GM06990 (cell line): ENCODE measurements around the gene CCL18.

ENCODE experiments used
- DNase-seq: peaks from one replicate; pipeline ENCODE4 v3.0.0-alpha.2; 2011; ENCODE audit not compliant: insufficient read length; ENCODE audit errors: extremely low read depth
- H3K27me3 ChIP-seq: replicated peaks from 2 replicates; pipeline ENCODE4 v1.6.0; 2011; ENCODE audit warnings: low read length; ENCODE audit not compliant: control insufficient read depth, insufficient read depth
- H3K36me3 ChIP-seq: 2 replicates; pipeline ENCODE4 v1.5.1; 2011; ENCODE audit warnings: low read length; ENCODE audit not compliant: control insufficient read depth, insufficient read depth
- H3K4me3 ChIP-seq: replicated peaks from 2 replicates; pipeline ENCODE4 v1.5.1; 2011; ENCODE audit warnings: low read depth, mild to moderate bottlenecking, control low read depth, low read length
- TF ChIP-seq, protein P1 (sequence below): IDR thresholded peaks from 2 replicates; pipeline ENCODE4 v1.5.1; 2011; ENCODE audit warnings: low read length, control low read depth, mild to moderate bottlenecking, inconsistent platforms; ENCODE audit not compliant: insufficient read depth, poor library complexity, severe bottlenecking

The CCL18 gene

DNA sequence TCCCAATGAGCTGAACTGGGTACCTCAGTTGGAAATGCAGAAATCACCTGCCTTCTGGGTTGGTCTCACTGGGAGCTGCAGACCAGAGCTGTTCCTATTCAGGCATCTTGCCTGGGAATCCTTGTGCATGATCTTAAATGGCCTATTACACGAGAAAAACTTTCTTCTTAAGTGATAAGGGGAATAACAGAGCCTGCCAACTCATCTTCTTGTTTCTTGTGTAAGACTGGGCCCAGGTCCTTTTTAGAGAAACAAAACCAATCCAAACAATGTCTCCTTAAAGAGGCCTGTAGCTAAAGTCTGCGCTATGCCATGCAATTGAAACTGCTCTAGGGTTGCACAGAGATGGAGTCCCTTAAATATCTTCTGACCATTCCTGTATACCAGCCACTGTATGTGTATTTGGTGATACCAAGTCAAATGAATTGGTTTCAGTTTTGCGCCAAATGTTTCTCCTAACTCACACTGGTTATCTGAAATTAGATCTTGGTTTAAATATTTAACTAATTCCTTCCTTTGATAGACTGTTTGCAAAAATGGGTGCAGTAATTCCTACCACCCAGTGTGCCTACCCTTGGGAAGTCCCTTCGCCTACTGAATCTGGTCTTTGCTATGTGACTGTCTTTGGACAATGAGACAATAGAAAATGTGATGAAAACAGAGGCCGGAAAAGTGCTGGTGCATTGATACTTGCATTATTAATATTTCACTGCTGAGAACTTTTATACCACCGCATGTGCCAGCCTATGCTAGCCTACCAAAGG is 39.8 kb upstream of the CCL18 start:
- TF ChIP-seq, protein P1, sequence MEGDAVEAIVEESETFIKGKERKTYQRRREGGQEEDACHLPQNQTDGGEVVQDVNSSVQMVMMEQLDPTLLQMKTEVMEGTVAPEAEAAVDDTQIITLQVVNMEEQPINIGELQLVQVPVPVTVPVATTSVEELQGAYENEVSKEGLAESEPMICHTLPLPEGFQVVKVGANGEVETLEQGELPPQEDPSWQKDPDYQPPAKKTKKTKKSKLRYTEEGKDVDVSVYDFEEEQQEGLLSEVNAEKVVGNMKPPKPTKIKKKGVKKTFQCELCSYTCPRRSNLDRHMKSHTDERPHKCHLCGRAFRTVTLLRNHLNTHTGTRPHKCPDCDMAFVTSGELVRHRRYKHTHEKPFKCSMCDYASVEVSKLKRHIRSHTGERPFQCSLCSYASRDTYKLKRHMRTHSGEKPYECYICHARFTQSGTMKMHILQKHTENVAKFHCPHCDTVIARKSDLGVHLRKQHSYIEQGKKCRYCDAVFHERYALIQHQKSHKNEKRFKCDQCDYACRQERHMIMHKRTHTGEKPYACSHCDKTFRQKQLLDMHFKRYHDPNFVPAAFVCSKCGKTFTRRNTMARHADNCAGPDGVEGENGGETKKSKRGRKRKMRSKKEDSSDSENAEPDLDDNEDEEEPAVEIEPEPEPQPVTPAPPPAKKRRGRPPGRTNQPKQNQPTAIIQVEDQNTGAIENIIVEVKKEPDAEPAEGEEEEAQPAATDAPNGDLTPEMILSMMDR: no peak
- Histone ChIP-seq H3K36me3 (no peaks in the 10 kb centered on the region), H3K4me3 (no peak overlapping the region), H3K27me3 (no peaks in the 10 kb centered on the region; the same call in 1 of the 2 replicates)
- no peak for DNase-seq

DNA sequence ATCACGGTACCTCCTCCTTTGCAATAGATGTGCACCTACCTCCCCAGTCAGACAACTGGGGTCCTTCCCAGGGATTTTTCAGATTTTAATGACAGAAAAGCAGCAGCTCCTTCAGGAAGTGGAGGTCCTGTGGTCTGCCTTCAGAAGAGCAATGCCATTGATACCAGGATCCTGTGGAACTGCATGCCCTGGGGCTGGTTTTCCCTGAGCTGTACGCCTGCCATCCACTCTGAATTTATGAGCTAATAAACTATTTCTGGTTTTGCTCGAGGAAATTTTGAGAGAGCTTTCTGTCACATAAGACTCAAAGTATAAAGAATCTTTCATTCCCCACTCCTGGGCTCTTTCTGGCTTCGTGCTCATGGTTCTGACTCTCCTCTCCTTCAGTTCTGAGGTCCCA is 36.3 kb upstream of the CCL18 start:
- TF ChIP-seq, protein P1: no peak
- no peak overlapping the region for H3K4me3 ChIP-seq
- H3K27me3 ChIP-seq: no peaks in the 10 kb centered on the region; the same call in 1 of the 2 replicates
- no peaks in the 10 kb centered on the region for H3K36me3 ChIP-seq
- DNase-seq: no peak

DNA sequence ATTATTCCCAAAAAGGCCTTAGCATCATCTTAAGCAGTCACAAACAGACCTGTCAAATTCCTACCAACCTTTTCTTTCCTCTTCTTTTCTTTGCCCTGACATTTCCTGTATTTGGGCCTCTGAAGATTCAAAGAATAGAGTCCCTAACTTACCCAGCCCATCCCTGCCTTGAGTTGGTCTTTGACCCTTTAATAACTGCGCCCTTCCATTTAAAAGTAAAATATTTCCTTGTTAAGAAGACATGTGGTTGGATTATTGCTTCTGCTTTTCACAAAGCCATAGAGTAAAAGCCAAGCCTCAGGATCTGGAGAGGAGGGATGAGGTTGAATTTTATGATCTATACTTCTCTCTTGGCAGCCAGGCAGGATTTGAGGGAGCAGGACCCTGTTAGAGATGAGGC is 33.1 kb upstream of the CCL18 start:
- Histone ChIP-seq H3K4me3 (no peak overlapping the region), H3K27me3 (no peaks in the 10 kb centered on the region; the same call in 1 of the 2 replicates), H3K36me3 (no peaks in the 10 kb centered on the region)
- TF ChIP-seq, protein P1: no peak
- no peak for DNase-seq

DNA sequence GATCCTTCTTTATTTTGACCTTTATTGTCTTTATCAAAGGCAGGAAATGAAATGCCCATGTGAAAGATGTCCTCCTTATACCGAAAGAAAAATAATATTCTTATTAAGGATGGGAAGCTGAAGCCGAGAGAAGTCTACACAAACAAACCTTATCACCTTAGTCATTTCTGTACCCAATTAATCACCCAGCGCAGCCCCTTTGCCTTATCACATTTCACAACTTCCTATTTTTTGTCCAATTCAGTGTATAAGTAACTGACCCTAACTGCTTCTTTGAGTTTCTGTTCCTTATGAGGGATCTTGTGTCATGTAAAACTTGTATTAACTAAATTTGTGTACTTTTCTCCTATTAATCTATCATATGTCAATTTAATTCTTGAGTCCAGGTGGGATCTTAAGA is 29.9 kb upstream of the CCL18 start:
- H3K27me3 ChIP-seq: no peaks in the 10 kb centered on the region
- DNase-seq: peak; percentile 47
- no peak overlapping the region for H3K4me3 ChIP-seq
- TF ChIP-seq, protein P1: no peak
- no peaks in the 10 kb centered on the region for H3K36me3 ChIP-seq

DNA sequence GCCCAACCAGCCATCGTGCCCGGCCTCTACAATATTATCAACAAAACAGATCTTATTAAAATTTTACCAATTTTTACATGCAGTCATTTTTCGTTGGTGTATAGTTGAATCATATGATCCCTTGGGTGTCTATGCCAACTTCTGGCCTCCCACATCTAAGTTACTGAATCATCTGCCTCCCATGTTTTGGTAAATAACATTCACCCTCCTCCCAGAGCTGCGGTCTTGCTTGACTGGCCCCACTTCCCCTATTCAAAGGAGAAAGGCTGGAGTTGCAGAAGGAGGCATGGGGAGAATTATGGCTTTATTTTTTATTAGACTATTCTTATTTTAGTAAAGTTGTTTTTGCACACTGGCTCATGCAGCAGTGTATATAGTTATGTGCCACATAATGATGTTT is 27.8 kb upstream of the CCL18 start:
- Histone ChIP-seq H3K4me3 (no peak overlapping the region), H3K27me3 (no peaks in the 10 kb centered on the region), H3K36me3 (no peaks in the 10 kb centered on the region)
- no peak for DNase-seq
- TF ChIP-seq, protein P1: no peak
